Prostate gland (tissue), 2 donors: Measurements from ENCODE around the gene GEN1.

Source experiments
- POLR2A ChIP-seq: fragments of 450-650 bp; IDR thresholded peaks from one replicate; pipeline ENCODE4 v1.6.1; 2016; ENCODE audit warnings: antibody characterized with exemption, mild to moderate bottlenecking
- TF ChIP-seq, protein P1 (sequence below), 4 experiments: fragments of 200-600 bp in 2 of 4; fragments of 450-650 bp in 2 of 4; sonication (generic) in 2 of 4; IDR thresholded peaks; 1 replicate in 3 of 4; 2 replicates in 1 of 4; pipeline ENCODE4 v1.5.1; 2016 to 2019; ENCODE audit warnings: antibody characterized with exemption in 4 of 4, mild to moderate bottlenecking in 2 of 4, moderate library complexity in 2 of 4

DNA sequence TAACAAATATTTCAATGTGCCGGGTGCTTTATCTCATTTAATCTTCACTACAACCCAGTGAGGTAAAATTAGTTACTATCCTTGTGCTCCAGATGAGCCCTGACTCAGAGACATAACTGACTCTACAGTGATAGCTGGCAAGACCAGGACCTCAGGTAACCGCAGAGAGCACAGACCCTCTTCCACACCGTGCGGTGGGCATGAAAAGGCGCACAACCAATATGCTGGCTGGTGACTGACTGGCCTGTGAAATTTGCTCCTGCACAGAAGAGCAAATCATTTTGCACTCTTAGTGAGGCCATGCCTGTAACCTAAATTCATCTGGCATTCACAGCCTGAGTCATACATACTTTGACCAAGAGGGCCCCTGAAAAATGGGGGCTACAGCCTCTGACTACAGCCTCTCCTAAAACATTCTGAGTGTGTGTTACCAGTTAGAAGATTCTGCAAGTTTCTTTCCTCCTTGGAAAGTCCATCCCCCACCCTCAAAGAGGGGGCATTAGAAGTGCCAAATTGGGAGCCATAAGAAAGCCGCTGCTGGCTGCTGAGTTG, 39.9 kb downstream of the GEN1 start:
- TF ChIP-seq, protein P1, sequence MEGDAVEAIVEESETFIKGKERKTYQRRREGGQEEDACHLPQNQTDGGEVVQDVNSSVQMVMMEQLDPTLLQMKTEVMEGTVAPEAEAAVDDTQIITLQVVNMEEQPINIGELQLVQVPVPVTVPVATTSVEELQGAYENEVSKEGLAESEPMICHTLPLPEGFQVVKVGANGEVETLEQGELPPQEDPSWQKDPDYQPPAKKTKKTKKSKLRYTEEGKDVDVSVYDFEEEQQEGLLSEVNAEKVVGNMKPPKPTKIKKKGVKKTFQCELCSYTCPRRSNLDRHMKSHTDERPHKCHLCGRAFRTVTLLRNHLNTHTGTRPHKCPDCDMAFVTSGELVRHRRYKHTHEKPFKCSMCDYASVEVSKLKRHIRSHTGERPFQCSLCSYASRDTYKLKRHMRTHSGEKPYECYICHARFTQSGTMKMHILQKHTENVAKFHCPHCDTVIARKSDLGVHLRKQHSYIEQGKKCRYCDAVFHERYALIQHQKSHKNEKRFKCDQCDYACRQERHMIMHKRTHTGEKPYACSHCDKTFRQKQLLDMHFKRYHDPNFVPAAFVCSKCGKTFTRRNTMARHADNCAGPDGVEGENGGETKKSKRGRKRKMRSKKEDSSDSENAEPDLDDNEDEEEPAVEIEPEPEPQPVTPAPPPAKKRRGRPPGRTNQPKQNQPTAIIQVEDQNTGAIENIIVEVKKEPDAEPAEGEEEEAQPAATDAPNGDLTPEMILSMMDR (IDR thresholded peaks at IDR 0.05): no peak
- TF ChIP-seq POLR2A: no peak
